Kidney tubule cell (primary cell): Measurements from ENCODE around the gene RPA4.
"Not testable (repeated sequence)": the region's sequence is repeated elsewhere in the genome, so short reads cannot be mapped to it uniquely, and the experiment has no call there.

Experiments
- DNase-seq: peaks from one replicate; pipeline ENCODE4 v3.0.0-alpha.2; 2018; ENCODE audit warnings: low spot score

RPA4 gene, protein sequence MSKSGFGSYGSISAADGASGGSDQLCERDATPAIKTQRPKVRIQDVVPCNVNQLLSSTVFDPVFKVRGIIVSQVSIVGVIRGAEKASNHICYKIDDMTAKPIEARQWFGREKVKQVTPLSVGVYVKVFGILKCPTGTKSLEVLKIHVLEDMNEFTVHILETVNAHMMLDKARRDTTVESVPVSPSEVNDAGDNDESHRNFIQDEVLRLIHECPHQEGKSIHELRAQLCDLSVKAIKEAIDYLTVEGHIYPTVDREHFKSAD

DNA sequence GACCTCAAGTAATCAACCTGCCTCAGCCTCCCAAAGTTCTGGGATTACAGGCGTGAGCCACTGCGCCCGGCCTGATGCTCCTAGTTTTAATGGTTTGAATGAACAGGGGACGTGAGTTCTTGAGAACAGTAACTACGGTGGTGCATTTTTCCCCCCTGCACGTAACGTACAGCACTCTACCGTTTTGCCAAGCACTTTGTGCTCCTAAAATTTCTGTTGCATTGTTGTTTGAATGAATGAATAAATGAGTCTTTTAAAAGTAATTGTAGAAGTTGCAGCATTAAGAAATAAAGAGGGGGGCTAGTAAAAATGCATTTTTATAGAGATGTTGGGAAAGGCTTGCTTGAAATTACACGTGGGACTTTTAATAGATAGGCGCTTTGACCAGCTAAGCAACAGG, at the start of gene RPA4:
Gene RPA4, plus strand, starts transcription at position 301 of the 400 bp plus-strand sequence. CDS start 403 bp downstream, outside the sequence.
- no peak for DNase-seq

DNA sequence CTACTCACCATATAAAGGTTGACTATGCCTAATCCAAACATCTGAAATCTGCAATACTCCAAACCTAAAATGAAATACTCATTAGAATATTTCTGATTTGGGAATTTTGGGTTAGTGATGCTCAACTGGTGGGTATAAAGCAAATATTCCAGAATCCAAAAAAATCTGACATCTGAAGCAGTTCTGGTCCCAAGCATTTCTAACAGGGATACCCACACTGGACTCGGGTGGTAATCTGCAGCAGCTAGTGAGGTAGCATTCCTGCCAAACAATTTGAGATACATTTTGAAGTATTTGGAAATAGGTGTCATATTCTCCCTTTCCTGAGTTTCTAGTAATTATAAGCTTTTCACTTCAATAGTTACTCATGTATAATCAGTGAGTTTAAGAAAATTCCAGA, 49.6 kb upstream of the RPA4 start:
- no peak for DNase-seq

DNA sequence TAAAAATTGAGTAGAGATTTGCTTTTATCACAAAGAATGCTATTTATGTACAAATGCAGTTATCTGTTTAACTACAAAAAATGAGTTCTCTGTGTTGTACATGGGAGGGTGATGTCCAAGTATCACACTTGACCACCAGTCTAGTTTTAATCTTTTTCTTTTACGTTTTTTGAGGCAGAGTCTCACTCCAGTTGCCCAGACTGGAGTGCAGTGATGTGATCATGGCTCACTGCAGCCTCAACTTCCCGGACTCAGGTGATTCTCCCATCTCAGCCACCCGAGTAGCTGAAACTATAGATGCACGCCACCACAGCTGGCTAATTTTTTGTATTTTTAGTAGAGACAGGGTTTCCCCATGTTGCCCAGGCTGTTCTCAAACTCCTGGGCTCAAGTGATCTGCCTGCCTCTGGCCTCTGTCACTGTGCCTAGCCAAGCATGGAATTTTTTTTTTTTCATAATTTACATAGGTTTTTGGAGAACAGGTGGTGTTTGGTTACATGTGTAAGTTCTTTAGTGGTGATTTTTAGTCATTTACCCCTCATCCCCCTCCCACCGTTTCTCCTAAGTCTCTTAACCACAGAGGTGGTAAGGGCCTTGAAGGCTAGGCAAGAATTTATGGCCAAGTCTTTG, 47.9 kb upstream of the RPA4 start:
- no peak for DNase-seq

DNA sequence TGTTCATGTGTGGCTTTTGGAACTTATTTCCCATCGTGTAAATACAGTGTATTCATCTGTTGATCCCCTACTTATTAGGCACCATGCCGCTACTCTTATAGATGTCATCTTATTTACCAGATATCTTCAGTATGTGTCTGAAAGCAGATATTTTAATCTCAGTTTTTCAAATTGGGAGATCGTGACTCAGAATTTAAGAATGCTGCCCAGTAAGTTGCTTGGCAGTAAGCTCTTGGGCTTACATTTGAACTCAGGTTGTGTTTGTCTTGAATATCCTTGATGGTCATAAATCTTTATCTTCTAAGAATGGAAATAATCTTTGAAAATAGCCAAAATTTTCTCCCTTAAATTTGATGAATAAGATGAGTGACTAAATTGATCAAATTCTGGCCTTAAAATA, 45.9 kb upstream of the RPA4 start:
- DNase-seq: peak; percentile 1

DNA sequence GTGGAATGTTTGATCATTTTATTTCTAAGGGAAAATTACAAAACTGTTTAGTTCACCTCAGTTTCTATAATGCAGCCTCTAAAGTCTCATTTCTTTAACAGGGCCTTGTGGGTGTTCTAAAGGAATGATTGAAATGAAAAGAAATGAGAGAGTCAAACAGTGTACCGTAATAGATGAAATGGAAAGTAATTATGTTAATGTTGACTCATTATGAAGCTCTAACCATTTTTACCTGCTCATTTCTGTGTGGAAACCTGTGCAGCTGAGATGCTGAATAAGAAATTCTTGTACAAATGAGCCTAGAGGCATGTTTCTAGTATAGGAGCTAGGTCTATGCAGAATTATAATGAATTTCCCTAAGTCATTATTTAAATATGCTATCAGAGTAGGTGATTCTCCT, 45.2 kb upstream of the RPA4 start:
- no peak for DNase-seq

DNA sequence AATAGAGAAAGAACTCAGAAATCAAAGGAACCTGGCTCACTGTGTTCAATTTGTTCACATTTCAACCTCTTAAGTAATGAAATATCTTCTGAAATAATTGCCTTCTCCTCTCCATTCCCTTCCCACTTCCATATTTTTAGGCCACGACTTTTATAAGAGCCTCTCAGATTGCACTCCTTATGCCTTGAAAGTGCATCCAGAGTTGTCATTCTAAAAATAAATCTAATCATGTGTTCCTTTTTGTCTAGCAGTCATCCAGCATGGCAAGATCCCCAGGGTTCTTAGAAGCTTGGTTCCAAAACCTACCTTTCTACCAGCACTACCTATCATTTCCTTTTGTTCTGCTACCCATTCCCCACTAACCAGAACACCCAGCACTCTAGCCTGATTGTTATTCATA, 42.4 kb upstream of the RPA4 start:
- no peak for DNase-seq

DNA sequence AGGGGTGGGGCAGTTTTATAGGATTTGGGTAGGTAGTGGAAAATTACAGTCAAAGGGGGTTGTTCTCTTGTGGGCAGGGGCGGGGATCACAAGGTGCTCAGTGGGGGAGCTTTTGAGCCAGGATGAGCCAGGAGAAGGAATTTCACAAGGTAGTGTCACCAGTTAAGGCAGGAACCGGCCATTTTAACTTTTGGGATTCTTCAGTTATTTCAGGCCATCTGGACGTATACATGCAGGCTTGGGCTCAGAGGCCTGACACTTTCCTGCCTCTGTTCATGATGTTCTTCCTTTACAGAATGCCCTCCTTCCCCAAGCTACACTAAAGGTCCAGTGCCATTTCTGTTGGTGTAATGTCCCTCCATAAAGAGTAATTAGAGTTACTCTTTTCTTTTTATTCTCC, 41.8 kb upstream of the RPA4 start:
- not testable (repeated sequence) for DNase-seq

DNA sequence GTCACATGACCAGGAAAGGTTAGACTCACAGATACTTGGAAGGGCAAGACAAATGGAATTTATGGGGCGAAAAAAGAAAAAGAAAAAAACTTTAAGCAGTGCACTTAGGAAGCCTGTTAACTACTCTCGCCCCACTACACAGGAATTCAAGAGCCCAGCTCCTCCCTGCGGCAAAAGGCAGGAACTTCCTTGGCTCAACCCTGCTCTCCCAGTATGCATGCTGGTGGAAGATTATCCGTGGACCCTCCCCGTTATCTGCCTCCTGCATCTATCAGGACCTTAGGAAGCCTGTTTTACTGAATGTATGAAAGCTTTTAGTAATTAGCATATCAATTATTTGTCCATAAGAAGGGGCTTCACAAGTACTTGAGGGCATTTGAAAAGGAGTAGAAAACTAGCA, 40.1 kb upstream of the RPA4 start:
- DNase-seq: peak; percentile 39

DNA sequence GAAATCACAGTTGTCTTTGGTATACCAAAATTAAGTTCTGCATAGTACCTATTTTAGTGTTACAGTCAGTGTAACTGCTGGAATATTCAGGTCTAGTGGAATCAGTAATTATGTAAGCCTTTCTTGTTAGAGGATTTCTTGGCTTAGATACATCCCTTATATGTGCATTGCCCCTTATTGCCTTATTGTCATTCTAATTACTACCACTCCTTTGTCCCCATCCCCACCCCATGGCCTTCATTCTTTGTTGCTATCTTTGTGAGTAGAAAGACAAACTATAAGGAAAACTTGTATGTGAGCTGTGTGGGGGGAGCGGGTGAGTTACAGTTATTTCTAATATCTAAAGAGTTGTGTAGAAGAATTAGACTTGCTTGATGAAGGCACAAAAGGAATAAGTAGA, 36.9 kb upstream of the RPA4 start:
- DNase-seq: no peak

DNA sequence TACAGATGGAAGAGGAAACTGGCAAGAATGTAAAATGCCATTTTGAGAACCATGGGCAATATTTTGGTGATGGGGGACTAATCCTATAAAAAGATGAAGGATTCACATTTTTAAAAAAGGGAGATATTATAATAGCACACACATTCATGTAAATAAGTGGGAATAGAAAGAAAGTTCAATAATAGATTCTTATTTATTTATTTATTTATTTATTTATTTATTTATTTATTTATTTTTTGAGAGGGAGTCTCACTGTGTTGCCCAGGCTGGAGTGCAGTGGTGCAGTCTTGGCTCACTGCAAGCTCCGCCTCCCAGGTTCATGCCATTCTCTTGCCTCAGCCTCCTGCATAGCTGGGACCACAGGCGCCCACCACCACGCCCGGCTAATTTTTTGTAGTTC, 24.3 kb upstream of the RPA4 start:
- DNase-seq: not testable (repeated sequence)

DNA sequence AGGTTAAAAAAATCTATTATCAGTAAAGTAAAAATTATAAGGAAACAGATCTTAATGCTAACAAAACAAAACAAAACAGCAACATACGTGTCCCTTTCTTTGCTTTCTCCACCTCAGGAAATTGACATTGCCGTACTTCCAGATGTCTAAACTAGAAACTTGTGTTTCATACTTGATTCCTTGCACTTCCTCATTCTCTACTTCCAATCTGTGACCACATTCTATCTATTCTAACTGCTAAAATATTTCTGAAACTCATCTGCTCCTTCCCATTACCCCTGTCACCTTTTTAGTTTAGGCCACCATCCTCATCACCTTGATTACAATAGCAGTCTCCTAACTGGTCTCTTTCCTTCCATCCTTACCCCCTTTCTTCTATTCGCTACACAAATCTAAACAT, 22.5 kb upstream of the RPA4 start:
- DNase-seq: no peak

DNA sequence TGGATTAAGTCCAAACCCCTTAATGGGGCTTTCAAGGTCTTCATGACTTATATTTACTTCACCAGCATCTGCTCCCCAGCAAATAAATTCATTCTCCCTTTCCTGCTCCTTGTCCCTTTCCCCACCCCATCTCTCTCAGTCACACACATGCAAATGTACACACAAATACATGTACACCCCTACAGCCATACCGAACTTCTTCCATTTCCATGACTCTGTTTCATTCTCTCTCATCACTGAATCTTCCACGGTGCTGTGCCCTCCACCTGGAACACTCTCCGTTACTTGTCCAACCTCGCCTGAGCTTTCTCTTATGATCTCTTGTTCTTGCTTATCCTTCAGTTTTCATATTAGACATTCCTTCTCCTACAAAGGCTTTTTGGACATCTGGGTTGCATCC, 22.0 kb upstream of the RPA4 start:
- DNase-seq: no peak

DNA sequence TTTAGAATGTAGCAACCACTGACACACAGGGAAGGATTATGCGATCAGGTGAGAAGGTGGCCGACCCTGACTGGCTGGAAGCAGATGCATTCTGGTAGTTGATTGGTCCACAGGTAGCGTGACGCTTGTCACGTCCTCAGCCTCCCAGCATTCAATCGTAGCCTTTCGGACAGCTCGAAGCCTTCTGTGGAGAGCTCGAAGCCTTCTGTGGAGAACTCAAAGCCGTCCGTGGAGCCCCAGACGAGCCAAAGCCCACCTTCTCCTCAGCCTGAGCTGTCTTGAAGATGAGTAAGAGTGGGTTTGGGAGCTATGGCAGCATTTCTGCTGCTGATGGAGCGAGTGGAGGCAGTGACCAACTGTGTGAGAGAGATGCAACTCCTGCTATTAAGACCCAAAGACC, 319 bp downstream of the RPA4 start:
- no peak for DNase-seq

DNA sequence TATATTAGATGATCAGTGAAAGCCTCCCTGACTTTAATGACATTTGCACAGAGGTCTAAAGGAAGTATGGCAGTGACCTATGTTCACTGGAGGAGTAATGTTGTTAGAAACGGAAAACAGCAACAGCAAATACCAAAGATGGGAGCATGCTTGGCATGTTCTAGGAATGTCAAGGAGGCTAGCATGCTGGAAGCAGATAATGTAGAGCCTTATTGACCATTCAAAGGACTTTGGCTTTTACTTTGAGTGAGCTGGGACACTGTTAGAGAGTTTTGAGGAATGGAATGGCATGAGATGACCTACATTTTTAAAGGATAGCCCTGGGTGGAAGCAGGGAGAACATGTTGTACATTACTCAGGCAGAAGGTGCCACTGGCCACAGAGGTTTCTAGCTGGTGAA, 6.0 kb downstream of the RPA4 start:
- no peak for DNase-seq

DNA sequence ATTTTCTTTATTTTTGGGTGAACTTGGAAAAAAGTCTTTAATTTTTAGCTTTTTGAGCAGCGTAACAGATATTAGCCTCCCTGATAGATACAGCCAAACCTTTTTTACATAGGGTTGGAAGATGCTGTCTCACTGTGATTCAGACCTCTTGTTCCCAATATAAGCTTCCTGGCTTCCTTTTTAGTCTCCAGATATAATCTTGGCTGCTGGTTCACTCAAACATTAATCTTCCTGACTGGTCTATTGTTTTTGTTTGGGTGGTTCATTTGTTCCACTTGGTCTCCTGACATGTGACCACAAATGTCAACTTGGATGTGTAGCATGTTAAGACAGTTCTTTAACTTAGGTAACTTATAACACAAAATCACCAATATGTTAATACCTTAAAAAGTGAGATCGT, 23.0 kb downstream of the RPA4 start:
- peak; percentile 4 for DNase-seq

DNA sequence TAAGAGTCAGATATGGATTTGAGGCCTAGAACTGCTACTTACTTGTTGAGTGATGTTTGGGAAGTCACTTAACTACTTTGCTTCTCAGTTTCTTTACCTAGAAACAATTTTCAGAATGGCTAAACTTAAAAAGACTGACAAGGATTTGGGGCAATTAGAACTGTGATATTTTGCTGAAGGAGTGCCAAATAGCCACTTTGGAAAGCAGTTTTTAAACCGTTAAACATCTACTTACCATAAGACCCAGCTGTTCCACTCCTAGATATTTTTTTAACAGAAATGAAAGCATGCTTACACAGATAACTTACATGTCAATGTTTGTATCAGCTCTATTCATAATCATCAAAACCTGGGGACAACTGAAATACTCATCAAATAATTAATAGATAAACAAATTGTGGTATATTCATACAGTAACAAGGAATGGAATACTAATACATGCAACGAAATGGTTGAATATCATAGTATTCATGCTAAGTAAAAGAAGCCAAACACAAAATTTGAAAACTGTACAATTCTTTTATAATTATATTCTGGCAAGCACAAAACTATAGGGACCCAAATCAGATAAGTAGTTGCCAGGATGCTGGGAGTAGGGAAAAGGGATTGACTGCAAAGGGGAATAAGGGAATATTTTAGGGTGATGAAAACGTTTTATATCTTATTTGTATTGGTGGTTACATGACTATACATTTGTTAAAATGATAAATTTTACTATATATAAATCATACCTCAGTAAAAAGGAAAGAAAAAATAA, 24.0 kb downstream of the RPA4 start:
- no peak for DNase-seq

DNA sequence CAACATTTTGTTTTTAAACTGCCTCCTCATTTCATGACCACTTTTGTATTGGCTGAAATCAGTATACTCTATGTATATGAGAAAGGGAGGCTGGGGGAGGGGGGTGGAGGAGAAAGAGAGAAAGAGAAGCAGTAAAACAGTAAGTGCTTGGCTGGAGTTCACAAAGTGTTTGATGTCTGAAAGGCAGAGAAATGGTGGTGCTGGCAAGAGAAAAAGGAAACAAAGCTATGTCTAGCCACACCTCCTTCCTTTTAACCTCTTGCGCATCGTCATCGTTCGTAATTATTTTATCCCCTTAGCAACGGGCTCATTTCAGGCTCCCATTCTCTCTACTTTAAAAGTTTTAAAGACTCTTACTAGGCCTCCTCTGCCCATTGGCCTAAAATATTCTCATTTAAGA, 25.6 kb downstream of the RPA4 start:
- DNase-seq: no peak

DNA sequence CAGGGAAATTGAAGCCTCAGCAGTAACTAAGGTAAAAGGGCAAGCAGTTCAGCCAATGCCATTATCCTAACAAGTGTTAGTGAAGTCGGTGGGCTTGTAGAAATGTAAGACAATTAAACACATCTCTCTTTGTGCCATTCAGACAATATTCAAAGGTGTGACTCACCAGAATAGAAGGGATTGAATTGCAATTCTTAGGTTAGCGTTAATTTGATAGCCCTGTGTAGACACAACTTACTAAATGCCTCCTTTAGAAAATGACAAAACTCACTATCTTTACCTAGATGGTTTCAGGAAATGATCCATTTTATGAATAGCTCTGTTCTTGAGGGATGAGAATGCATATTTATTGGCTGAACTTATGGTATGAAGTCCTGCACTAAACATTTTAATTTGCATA, 35.2 kb downstream of the RPA4 start:
- DNase-seq: no peak

DNA sequence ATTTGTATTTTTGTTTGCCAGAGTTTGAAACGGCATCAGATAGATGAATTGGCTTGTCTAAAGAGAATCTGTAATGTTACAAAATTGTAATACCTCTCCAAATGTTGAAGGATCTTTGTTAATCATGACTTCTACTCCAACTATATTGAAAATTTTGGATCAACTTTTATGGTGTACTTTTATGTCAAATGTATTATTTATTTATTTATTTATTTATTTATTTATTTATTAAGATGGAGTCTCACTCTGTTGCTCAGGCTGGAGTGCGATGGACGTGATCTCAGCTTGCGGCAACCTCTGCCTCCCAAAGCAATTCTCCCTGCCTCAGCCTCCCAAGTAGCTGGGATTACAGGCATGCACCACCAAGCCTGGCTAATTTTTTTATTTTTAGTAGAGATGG, 36.0 kb downstream of the RPA4 start:
- no peak for DNase-seq

DNA sequence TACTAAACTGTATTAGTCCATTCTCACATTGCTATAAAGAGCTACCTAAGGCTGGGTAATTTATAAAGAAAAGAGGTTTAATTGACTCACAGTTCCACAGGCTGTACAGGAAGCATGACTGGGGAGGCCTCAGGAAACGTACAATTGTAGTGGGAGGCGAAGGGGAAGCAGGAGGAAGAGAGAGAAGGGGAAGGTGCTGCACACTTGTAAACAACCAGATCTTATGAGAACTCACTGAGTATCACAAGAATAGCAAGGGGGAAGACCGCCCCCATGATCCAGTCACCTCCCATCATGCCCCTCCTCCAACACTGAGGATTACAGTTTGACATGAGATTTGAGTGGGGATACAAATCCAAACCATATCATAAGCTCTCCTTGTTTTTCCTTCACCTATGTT, 40.9 kb downstream of the RPA4 start:
- DNase-seq: no peak

DNA sequence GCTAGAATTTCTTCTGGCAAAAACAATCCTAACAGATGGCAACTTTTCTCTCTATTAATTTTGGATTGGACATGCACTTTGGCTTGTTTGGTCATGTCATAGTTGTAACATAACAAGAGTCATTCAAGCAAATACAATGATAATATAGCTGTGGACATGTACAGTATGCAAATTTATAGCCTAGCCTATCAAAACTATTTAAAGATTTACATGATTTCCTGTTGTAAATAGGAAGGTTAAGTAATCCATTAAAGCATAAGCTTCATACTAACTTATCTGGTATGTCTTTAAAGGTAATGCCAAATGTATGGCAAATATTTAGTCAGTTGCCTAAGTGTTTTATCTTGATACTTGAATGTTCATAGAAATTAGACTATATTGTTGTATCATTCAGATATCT, 45.3 kb downstream of the RPA4 start:
- DNase-seq: no peak
